GM18502 (cell line): Measurements from ENCODE around the gene PSMD2.

ENCODE experiments used
- ATAC-seq: cut with Tn5 transposase; IDR thresholded peaks from one replicate; pipeline ENCODE4 v1.9.1; 2021; ENCODE audit warnings: mild to moderate bottlenecking; ENCODE audit not compliant: unreplicated experiment, poor library complexity

PSMD2 gene

GRCh38 chr3:184315871-184316661 lies 17.0 kb downstream of the PSMD2 start:
- ATAC-seq: no peak

- ATAC-seq: no peak
These were observed 17.8 kb downstream of the PSMD2 start for GRCh38 chr3:184316792-184317191.

DNA sequence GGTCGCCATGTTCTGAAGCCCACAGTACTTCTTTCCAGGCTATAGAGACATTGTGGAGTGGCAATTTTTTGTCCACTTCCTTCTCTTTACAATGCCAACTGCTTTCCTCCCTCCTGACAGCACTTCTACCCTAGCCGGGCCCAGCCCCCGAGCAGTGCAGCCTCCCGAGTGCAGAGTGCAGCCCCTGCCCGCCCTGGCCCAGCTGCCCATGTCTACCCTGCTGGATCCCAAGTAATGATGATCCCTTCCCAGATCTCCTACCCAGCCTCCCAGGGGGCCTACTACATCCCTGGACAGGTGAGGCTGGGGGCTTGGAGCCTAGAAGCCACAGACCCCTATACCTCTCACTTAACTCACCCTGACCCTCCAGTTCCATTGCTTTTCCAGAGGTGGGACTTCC lies 18.2 kb downstream of the PSMD2 start:
- ATAC-seq: no peak

DNA sequence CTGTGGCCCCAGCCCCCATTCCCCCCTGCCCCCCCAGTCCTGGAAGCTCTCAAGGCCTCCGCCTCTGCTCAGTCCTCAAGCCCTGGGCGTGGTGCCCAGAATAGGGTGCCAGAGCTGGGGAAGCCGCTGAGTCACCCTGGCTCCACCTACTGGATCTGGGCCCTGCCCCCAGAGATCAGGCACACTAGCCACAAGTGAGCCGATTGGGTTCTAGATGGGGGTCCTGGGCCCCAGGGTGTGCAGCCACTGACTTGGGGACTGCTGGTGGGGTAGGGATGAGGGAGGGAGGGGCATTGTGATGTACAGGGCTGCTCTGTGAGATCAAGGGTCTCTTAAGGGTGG lies 21.0 kb downstream of the PSMD2 start:
- no peak for ATAC-seq

DNA sequence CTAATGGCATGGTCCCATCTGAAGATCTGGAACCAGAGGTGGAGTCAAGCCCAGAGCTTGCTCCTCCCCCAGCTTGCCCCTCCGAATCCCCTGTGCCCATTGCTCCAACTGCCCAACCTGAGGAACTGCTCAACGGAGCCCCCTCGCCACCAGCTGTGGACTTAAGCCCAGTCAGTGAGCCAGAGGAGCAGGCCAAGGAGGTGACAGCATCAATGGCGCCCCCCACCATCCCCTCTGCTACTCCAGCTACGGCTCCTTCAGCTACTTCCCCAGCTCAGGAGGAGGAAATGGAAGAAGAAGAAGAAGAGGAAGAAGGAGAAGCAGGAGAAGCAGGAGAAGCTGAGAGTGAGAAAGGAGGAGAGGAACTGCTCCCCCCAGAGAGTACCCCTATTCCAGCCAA lies 22.6 kb downstream of the PSMD2 start:
- ATAC-seq: no peak

DNA sequence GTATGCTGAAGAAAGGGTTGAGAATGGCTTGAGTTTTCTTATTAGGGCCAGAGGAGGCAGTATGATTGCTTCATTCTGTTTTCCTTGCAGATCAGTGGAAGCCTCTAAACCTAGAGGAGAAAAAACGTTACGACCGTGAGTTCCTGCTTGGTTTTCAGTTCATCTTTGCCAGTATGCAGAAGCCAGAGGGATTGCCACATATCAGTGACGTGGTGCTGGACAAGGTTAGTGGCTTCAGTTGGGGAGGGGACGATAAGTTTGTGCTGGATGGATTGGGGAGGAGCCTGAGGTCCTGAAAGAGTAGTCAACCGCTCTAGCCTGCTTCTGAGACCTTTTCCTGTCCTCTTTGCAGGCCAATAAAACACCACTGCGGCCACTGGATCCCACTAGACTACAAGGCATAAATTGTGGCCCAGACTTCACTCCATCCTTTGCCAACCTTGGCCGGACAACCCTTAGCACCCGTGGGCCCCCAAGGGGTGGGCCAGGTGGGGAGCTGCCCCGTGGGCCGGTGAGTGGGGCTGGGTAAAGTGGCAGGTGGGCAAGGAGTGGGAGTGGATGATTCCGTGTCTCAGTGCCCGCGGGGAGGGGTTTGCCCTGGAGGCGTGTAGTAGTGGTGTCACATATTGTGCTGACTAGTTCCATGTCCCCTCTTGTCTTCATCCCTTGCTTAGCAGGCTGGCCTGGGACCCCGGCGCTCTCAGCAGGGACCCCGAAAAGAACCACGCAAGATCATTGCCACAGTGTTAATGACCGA lies 23.9 kb downstream of the PSMD2 start:
- ATAC-seq: no peak

DNA sequence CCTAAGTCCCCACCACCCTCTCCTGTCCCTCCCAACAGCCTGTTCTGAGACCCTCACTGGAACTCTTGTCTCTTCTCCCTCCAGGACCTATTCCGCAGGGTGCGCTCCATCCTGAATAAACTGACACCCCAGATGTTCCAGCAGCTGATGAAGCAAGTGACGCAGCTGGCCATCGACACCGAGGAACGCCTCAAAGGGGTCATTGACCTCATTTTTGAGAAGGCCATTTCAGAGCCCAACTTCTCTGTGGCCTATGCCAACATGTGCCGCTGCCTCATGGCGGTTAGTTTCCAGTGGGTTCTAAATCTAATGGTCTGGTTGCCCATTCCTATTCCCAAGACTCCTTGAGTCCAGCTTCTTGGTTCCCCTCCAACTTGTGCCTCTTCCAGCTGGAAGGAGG lies 24.7 kb downstream of the PSMD2 start:
- no peak for ATAC-seq

DNA sequence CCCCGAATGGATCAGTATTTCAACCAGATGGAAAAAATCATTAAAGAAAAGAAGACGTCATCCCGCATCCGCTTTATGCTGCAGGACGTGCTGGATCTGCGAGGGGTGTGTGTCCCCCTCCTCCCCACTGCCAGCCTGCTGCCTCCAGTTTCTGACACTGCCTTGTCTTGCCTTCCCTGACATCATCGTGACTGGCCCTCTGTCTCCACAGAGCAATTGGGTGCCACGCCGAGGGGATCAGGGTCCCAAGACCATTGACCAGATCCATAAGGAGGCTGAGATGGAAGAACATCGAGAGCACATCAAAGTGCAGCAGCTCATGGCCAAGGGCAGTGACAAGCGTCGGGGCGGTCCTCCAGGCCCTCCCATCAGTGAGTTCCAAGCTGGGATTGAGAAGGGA lies 26.2 kb downstream of the PSMD2 start:
- ATAC-seq: no peak

DNA sequence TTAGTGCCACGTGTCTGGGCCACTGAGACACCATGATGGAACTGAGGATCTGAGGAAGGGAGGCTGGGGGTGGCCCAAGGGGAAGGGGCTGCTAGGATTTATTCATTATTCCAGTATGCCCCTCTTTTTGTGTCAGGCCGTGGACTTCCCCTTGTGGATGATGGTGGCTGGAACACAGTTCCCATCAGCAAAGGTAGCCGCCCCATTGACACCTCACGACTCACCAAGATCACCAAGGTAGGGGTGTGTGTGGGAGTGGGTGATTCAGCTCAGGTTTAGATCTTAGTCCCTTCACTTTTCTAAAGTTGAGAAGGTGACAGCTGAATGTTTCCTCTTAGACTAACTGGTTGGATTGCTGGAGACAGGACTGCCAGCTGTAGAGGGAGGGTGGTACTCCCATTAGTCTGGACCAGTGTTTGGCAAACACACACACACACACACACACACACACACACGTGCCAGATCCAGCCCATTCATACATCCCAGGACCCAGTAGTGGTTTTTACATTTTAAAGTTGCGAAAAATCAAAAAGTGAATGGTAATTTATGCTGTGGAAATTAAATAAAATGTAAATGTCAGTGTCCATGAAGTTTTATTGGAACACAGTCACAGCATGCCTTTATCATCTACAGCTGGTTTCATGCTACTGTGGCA lies 26.8 kb downstream of the PSMD2 start:
- no peak for ATAC-seq

DNA sequence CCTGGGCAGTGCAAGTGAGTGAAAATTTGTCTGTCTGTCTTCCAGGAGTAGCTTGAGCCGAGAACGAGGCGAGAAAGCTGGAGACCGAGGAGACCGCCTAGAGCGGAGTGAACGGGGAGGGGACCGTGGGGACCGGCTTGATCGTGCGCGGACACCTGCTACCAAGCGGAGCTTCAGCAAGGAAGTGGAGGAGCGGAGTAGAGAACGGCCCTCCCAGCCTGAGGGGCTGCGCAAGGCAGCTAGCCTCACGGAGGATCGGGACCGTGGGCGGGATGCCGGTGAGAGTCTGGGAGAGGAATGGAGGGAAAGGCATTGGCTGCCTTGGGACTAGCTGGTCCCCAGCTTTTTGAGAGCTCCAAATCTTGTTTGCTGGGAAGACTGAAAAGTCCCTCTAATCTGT lies 28.1 kb downstream of the PSMD2 start:
- ATAC-seq: no peak

DNA sequence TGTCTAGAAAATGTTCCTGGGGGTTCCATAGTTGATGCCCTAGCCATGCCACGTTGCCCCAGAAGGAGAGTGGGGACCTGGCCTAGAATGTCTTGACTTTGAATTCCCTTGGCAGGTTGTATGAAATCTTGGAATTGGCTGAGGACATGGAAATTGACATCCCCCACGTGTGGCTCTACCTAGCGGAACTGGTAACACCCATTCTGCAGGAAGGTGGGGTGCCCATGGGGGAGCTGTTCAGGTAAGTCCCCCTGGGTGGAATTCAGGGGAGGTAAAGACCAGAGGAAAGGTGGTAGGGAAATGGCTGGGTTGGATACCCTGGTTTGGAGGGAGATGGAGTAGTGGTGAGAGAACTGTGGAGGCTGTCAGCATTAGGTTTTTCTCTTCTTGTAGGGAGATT lies 29.5 kb downstream of the PSMD2 start:
- no peak for ATAC-seq

DNA sequence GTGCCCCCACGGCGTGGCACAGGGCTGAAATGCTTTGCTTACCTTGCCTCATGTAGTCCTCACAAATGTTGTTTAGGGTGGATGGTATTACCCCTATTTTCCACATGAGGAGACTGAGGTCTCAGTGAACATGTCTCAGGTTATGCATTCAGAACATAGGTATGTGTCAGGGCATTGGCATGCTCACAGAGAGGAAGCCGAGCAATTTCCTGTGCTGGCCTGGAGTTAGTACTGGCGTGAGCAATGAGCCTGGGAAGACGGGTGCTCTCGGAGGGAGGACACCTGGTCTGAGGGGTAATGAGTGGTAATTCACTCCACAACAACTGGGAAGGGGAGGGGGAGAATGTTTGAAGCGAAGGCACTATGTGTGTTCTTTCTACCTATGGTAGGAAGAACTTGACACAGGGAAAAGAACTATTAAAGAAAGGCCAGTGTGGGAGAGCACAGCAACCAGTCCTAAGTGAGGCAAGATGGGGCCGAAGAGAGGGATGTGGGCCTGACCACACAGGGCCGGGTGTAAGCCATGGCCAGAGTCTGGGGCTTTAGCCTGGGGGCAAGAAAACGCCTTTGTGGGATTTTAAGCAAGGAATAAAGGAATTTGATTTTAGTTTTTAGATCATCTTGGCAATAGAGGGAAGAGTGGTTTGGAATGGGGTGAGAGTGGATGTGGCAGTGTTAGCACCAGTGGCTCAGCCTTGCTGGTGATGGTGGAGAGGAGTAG lies 33.5 kb downstream of the PSMD2 start:
- ATAC-seq: no peak

- no peak for ATAC-seq
These were observed 34.1 kb downstream of the PSMD2 start for GRCh38 chr3:184333190-184333589.

- no peak for ATAC-seq
These were observed 34.7 kb downstream of the PSMD2 start for GRCh38 chr3:184333700-184334099.

DNA sequence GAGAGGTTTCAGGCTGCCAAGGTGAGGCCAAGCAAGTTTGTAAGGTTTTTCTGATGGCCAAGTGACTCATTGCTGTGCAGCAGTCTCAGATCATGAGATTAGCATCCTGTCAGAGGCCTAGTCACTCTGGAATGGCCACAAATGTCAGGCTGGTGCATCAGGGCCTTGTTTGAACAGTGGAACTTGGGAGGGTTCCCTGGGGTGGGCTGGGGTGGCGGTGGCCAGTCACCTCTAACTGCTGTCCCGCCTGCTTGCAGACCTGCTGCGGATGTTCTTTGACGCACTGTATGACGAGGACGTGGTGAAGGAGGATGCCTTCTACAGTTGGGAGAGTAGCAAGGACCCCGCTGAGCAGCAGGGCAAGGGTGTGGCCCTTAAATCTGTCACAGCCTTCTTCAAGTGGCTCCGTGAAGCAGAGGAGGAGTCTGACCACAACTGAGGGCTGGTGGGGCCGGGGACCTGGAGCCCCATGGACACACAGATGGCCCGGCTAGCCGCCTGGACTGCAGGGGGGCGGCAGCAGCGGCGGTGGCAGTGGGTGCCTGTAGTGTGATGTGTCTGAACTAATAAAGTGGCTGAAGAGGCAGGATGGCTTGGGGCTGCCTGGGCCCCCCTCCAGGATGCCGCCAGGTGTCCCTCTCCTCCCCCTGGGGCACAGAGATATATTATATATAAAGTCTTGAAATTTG lies 35.6 kb downstream of the PSMD2 start:
- no peak for ATAC-seq

DNA sequence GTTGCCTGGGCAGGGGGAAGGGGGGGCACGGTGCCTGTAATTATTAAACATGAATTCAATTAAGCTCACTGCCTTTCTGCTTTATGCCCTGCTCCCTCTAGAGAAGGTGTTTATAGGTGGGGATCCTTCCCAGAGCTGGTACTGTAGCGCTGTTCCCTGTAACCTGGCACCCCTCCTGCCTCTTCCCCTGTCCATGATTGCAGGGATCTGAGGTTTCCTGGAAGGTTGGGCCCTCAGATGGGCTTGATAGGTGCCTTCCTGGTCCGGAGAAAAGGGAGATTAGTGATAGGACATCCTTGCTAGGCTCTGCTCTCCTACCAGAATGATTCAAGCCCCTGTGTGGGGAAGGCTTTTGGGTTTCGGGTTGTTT lies 36.2 kb downstream of the PSMD2 start:
- no peak for ATAC-seq

DNA sequence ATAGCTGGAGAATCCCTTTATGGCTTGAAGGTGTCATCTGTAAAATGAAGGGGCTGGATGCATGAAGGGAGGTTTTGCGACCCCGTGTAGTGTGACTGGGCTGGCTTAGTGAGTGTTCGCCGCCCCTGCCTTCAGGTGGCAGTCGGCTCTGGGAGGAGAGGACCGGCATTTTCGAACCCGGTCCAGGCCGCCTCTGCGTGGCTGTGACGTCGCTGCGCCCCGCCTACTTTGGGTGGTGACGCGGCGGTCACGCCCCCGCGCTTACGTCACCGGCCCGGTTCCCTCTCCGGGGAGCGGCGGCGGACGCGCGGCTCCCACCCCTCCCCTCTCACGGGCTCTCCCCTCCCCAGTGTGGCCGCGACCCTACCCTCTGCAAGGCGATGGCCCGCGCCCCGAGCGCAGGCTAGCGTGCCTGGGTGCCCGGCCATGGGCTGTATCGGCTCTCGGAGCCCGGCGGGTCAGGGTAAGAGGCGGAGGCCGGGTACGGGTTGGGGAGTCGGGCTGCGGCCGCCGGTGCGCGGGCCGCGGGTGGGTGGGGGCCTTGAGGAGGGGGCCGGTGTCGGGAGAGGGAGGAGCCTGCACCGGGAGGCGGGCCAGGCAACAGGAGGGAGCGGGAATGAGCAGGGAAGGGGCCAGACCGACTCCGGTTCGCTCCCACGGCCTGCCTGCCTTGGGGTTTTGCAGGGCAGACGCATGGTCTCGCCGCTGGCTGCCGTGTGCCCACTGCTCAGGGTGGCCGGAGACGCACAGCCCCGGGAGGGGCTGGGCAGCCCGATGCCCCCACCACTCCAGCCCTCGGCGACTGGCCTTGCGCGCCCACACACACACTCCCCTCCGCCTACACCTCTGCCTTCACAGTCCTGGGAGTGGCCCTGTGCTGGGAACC lies 36.9 kb downstream of the PSMD2 start:
- ATAC-seq: peak; percentile 74

- no peak for ATAC-seq
These were observed 37.7 kb downstream of the PSMD2 start for GRCh38 chr3:184336547-184337398.

- no peak for ATAC-seq
These were observed 38.3 kb downstream of the PSMD2 start, which contains the start of gene FAM131A for GRCh38 chr3:184337399-184337714. Gene FAM131A (plus strand): TSS chr3:184337600. CDS start chr3:184337631, 31 bp downstream.
